SK-N-SH (cell line): ENCODE results near the gene KRTAP10-8. TPM values are rescaled to one million over a fixed set of nuclear protein-coding genes. Genes with fewer than 3 reads are reported as not detected.

ENCODE experiments used
- CTCF ChIA-PET: fragments of 300-600, 350-600 bp; formaldehyde crosslinking; extraction: SDS; loops from one replicate; lab custom pipeline; 2021; lab: Yijun Ruan, JAX
- POLR2A ChIA-PET: fragments of 350-600 bp; sonication (Branson Sonifier 250); formaldehyde crosslinking; extraction: SDS; loops from one replicate; lab custom pipeline; 2020; ENCODE audit warnings: antibody characterized with exemption, inconsistent platforms; lab: Yijun Ruan, JAX
- DNase-seq: peaks from one replicate; pipeline ENCODE4 v3.0.0; 2012
- H2AFZ ChIP-seq: fragments of 200-600 bp; sonication (generic); 2 replicates; pipeline ENCODE4 v1.8.1; 2016; ENCODE audit warnings: antibody characterized with exemption, mild to moderate bottlenecking, low read depth
- H3F3A ChIP-seq: fragments of 200-600 bp; sonication (generic); replicated peaks from 2 replicates; pipeline ENCODE3; 2016; ENCODE audit warnings: antibody characterized with exemption, mild to moderate bottlenecking; ENCODE audit not compliant: insufficient read depth
- H3K27ac ChIP-seq, 2 experiments: fragments of 200-500 bp in 1 of 2; fragments of 200-600 bp in 1 of 2; sonication (Bioruptor generic) in 1 of 2; sonication (generic), shearing (Covaris generic) in 1 of 2; 2 replicates each; pipeline versions ENCODE4 v1.5.1 to v1.6.1; 2014 to 2016; ENCODE audit warnings: low read depth in 2 of 2, inconsistent platforms in 1 of 2, low read length in 1 of 2, mild to moderate bottlenecking in 1 of 2, mixed read lengths in 1 of 2
- H3K27me3 ChIP-seq: fragments of 200-600 bp; sonication (generic), shearing (Covaris generic); 2 replicates; pipeline ENCODE4 v1.6.1; 2016; ENCODE audit warnings: mixed run types; ENCODE audit not compliant: insufficient read depth
- H3K36me3 ChIP-seq, 2 experiments: fragments of 200-500 bp in 1 of 2; fragments of 200-600 bp in 1 of 2; sonication (Bioruptor generic) in 1 of 2; sonication (generic) in 1 of 2; replicated peaks in 1 of 2; 2 replicates each; pipeline versions ENCODE3 to v1.5.1; 2014 to 2016; ENCODE audit warnings: low read length in 1 of 2, mild to moderate bottlenecking in 1 of 2; ENCODE audit not compliant: insufficient read depth in 2 of 2, control insufficient read depth in 1 of 2
- H3K4me1 ChIP-seq, 2 experiments: fragments of 200-500 bp in 1 of 2; fragments of 200-600 bp in 1 of 2; sonication (Bioruptor generic) in 1 of 2; sonication (generic), shearing (Covaris generic) in 1 of 2; 2 replicates each; pipeline versions ENCODE4 v1.5.1 to v1.6.1; 2014 to 2016; ENCODE audit warnings: low read depth in 1 of 2, low read length in 1 of 2, mixed run types in 1 of 2; ENCODE audit not compliant: insufficient read depth in 2 of 2, control insufficient read depth in 1 of 2
- H3K4me2 ChIP-seq: fragments of 200-600 bp; sonication (generic), shearing (Covaris generic); 2 replicates; pipeline ENCODE4 v1.6.1; 2017; ENCODE audit warnings: mixed run types
- H3K4me3 ChIP-seq, 2 experiments: fragments of 200-500 bp in 1 of 2; fragments of 200-600 bp in 1 of 2; sonication (Bioruptor generic) in 1 of 2; sonication (generic), shearing (Covaris generic) in 1 of 2; 2 replicates each; pipeline versions ENCODE4 v1.5.1 to v1.8.1; 2014 to 2016; ENCODE audit warnings: low read depth in 2 of 2, inconsistent platforms in 1 of 2, low read length in 1 of 2, mild to moderate bottlenecking in 1 of 2, mixed read lengths in 1 of 2, moderate library complexity in 1 of 2
- H3K79me2 ChIP-seq: fragments of 200-600 bp; sonication (generic); 2 replicates; pipeline ENCODE4 v1.8.1; 2017; ENCODE audit warnings: mild to moderate bottlenecking; ENCODE audit not compliant: insufficient read depth
- H3K9ac ChIP-seq: fragments of 200-600 bp; sonication (generic); 2 replicates; pipeline ENCODE4 v1.6.1; 2017; ENCODE audit warnings: mixed run types
- H3K9me2 ChIP-seq: fragments of 200-600 bp; sonication (generic); 2 replicates; pipeline ENCODE4 v1.6.1; 2017; ENCODE audit warnings: mixed run types
- H3K9me3 ChIP-seq: fragments of 200-600 bp; sonication (generic); 2 replicates; pipeline ENCODE4 v1.6.1; 2017; ENCODE audit warnings: mixed run types, mild to moderate bottlenecking, moderate library complexity
- H4K20me1 ChIP-seq: fragments of 200-600 bp; sonication (generic); 2 replicates; pipeline ENCODE4 v1.6.1; 2017; ENCODE audit warnings: mild to moderate bottlenecking, mixed run types; ENCODE audit not compliant: insufficient read depth
- ELF1 ChIP-seq: IDR thresholded peaks from 2 replicates; pipeline ENCODE4 v1.4.0; 2012
- GABPA ChIP-seq: IDR thresholded peaks from 2 replicates; pipeline ENCODE4 v1.4.0; 2012; ENCODE audit warnings: low read depth, mild to moderate bottlenecking
- IRF3 ChIP-seq: fragments of 150-350 bp; IDR thresholded peaks from 2 replicates; pipeline ENCODE4 v1.6.1; 2016; ENCODE audit warnings: mild to moderate bottlenecking, low read depth, low read length
- MXI1 ChIP-seq: IDR thresholded peaks from 2 replicates; pipeline ENCODE4 v1.6.1; 2012; ENCODE audit warnings: mild to moderate bottlenecking, low read depth, low read length, improper control_type of control experiment
- NRF1 ChIP-seq: IDR thresholded peaks from 2 replicates; pipeline ENCODE4 v1.6.1; 2012; ENCODE audit warnings: low read depth, mild to moderate bottlenecking, low read length
- POLR2AphosphoS5 ChIP-seq: IDR thresholded peaks from 2 replicates; pipeline ENCODE4 v1.6.1; 2012; ENCODE audit warnings: low read depth, low read length
- RAD21 ChIP-seq: IDR thresholded peaks from 2 replicates; pipeline ENCODE4 v1.6.1; 2012; ENCODE audit warnings: mild to moderate bottlenecking, low read length
- RXRA ChIP-seq: IDR thresholded peaks from 2 replicates; pipeline ENCODE4 v1.4.0; 2012; ENCODE audit warnings: low read depth, mild to moderate bottlenecking, borderline replicate concordance
- TCF12 ChIP-seq: IDR thresholded peaks from 2 replicates; pipeline ENCODE4 v1.4.0; 2012
- USF2 ChIP-seq: fragments of 150-350 bp; IDR thresholded peaks from 2 replicates; pipeline ENCODE4 v1.6.1; 2017; ENCODE audit warnings: antibody characterized with exemption, low read length, low read depth, borderline replicate concordance
- YY1 ChIP-seq: IDR thresholded peaks from 2 replicates; pipeline ENCODE4 v1.4.0; 2012; ENCODE audit warnings: low read depth, mild to moderate bottlenecking
- WGBS: methylation state at CpG from one replicate; pipeline ENCODE4 v1.1.6; 2017; ENCODE audit warnings: low lambda C conversion rate; 5-methylcytosine and 5-hydroxymethylcytosine counted together
- polyA plus RNA-seq, 3 experiments: library from polyadenylated mRNA; depleted of rRNA; stranded (reverse); fragments of >200 nt; gene quantifications; 2 replicates each; pipeline ENCODE4 v1.2.3, GENCODE V29; 2012

The KRTAP10-8 gene
- polyA plus RNA-seq, 1 of the 3 experiments (the other 2 are of a cell fraction): not detected

GRCh38 chr21:44576025-44576420 is 35.9 kb upstream of the KRTAP10-8 start (continued):
- TF ChIP-seq MXI1 (no peak), IRF3 (no peak), TCF12 (no peak), RAD21 (no peak), RXRA (no peak), NRF1 (no peak)
- TF ChIP-seq, all 33 proteins: peak for 0

- no peak overlapping the region for H2AFZ ChIP-seq
- POLR2A ChIA-PET: no interaction called here
- no peak overlapping the region for H3K4me3 ChIP-seq
- DNase-seq: no peak
- H3F3A ChIP-seq: no peaks in the 10 kb centered on the region
- CTCF ChIA-PET: no interaction called here
- H3K79me2 ChIP-seq: no peaks in the 10 kb centered on the region
- H3K27me3 ChIP-seq: peaks cover 24% of the 10 kb centered on the region; the same call in 1 of the 2 replicates
- no peak overlapping the region for H3K9ac ChIP-seq
- peaks cover 0 to 10% of the 10 kb centered on the region in 2 experiments; a peak in 1 of 4 replicates for H3K4me1 ChIP-seq
- H3K36me3 ChIP-seq: no peaks in the 10 kb centered on the region
- H3K27ac ChIP-seq: no peak overlapping the region
- H3K9me3 ChIP-seq: no peaks in the 10 kb centered on the region
- WGBS: 28% methylated on average over 6 of the region's 17 CpGs
- no peak overlapping the region for H3K4me2 ChIP-seq
- no peaks in the 10 kb centered on the region for H4K20me1 ChIP-seq
- no peak for TF ChIP-seq USF2
- H3K9me2 ChIP-seq: no peaks in the 10 kb centered on the region
Measured at GRCh38 chr21:44578371-44579055, 33.4 kb upstream of the KRTAP10-8 start.

GRCh38 chr21:44579056-44579832 is 32.6 kb upstream of the KRTAP10-8 start:
- H3K4me1 ChIP-seq: peaks cover 0 to 10% of the 10 kb centered on the region in 2 experiments; a peak in 1 of 4 replicates
- H3K9me2 ChIP-seq: no peaks in the 10 kb centered on the region
- no peak for DNase-seq
- no peak overlapping the region for H3K27ac ChIP-seq
- H3F3A ChIP-seq: no peaks in the 10 kb centered on the region
- no peak overlapping the region for H3K9ac ChIP-seq
- TF ChIP-seq GABPA: no peak
- TF ChIP-seq YY1: no peak
- TF ChIP-seq POLR2AphosphoS5: no peak
- TF ChIP-seq ELF1: no peak
- ChIA-PET CTCF (no interaction called here), POLR2A (no interaction called here)
- no peak overlapping the region for H3K4me2 ChIP-seq
- H3K79me2 ChIP-seq: no peaks in the 10 kb centered on the region
- WGBS: 26% methylated on average over 15 of the region's 22 CpGs
- no peak overlapping the region for H2AFZ ChIP-seq
- no peaks in the 10 kb centered on the region for H3K9me3 ChIP-seq
- no peaks in the 10 kb centered on the region for H3K36me3 ChIP-seq
- H3K4me3 ChIP-seq: no peak overlapping the region
- peaks cover 22% of the 10 kb centered on the region; the same call in 1 of the 2 replicates for H3K27me3 ChIP-seq
- H4K20me1 ChIP-seq: no peaks in the 10 kb centered on the region
